Panc1 (cell line): Measurements from ENCODE around the gene GHRHR. TPM values are rescaled to one million over a fixed set of nuclear protein-coding genes. Genes with fewer than 3 reads are reported as not detected.

Experiments
- ATAC-seq: fragments of 200-7000 bp; cut with Tn5 transposase; 2 replicates; pipeline ENCODE4 v1.9.1; 2020; ENCODE audit warnings: mild to moderate bottlenecking, moderate library complexity
- BruUV-seq: library from RNA; stranded (reverse); fragments of 400-500 nt; replicated peaks from 2 replicates; lab custom pipeline; 2021; lab: Mats Ljungman, UMichigan
- CTCF ChIA-PET: fragments of 300-600 bp; sonication (Branson Sonifier 250); formaldehyde crosslinking; loops from one replicate; lab custom pipeline; 2022; ENCODE audit warnings: antibody characterized with exemption; lab: Charles Lee
- POLR2A ChIA-PET: fragments of 300-600 bp; sonication (Branson Sonifier 250); formaldehyde crosslinking; loops from one replicate; lab custom pipeline; 2022; ENCODE audit warnings: antibody characterized with exemption; lab: Charles Lee
- DNase-seq: peaks from one replicate; pipeline ENCODE4 v3.0.0-alpha.2; 2010; ENCODE audit warnings: low read depth, low spot score
- H3K27ac ChIP-seq: 2 replicates; pipeline ENCODE4 v1.5.1; 2011; ENCODE audit warnings: mild to moderate bottlenecking, low read length, inconsistent platforms
- H3K27me3 ChIP-seq: fragments of 200-500 bp; sonication (Bioruptor generic); 2 replicates; pipeline ENCODE4 v1.6.0; 2014; ENCODE audit warnings: low read length, inconsistent platforms; ENCODE audit not compliant: control insufficient read depth, insufficient read depth
- H3K36me3 ChIP-seq: fragments of 200-500 bp; sonication (Bioruptor generic); 2 replicates; pipeline ENCODE4 v1.5.1; 2014; ENCODE audit warnings: inconsistent platforms, mild to moderate bottlenecking, low read length, moderate library complexity; ENCODE audit not compliant: control insufficient read depth, insufficient read depth
- H3K4me1 ChIP-seq: 2 replicates; pipeline ENCODE4 v1.5.1; 2011; ENCODE audit warnings: inconsistent platforms, mild to moderate bottlenecking, low read length, moderate library complexity; ENCODE audit not compliant: control insufficient read depth, insufficient read depth
- H3K4me3 ChIP-seq, 2 experiments: 2 replicates each; pipeline ENCODE4 v1.5.1; 2011 to 2012; ENCODE audit warnings: low read depth in 2 of 2, low read length in 2 of 2, mild to moderate bottlenecking in 2 of 2, inconsistent platforms in 1 of 2, moderate library complexity in 1 of 2
- H3K9me3 ChIP-seq: fragments of 200-500 bp; sonication (Bioruptor generic); 2 replicates; pipeline ENCODE4 v1.5.1; 2014; ENCODE audit warnings: low read depth, mild to moderate bottlenecking, inconsistent platforms, low read length, moderate library complexity; ENCODE audit not compliant: control insufficient read depth, insufficient read depth
- POLR2AphosphoS5 ChIP-seq: IDR thresholded peaks from 2 replicates; pipeline ENCODE4 v1.6.1; 2012; ENCODE audit warnings: mild to moderate bottlenecking, low read depth, low read length, moderate library complexity
- SIN3A ChIP-seq: IDR thresholded peaks from 2 replicates; pipeline ENCODE4 v1.6.1; 2012; ENCODE audit warnings: low read depth, mild to moderate bottlenecking, low read length, moderate library complexity, borderline replicate concordance; ENCODE audit not compliant: insufficient read depth
- TCF7L2 ChIP-seq: IDR thresholded peaks from 2 replicates; pipeline ENCODE4 v1.6.1; 2011; ENCODE audit warnings: mild to moderate bottlenecking, low read depth, low read length, inconsistent platforms
- in situ Hi-C: cut with HindIII; loops from 2 replicates; pipeline ENCODE4 v1.10.0; 2016; ENCODE audit warnings: low sequenced_read_pairs, low pct_unique_long_range_greater_than_20kb
- intact Hi-C: fragments of 100-400 bp; cut with micrococcal nuclease; formaldehyde crosslinking; loops from one replicate; pipeline ENCODE4 v1.10.0; 2022; ENCODE audit not compliant: unreplicated experiment
- total RNA-seq: library from RNA; stranded (reverse); gene quantifications from one replicate; pipeline ENCODE4 v1.2.1, GENCODE V29; 2021; ENCODE audit not compliant: unreplicated experiment
- TF ChIP-seq, protein P1 (sequence below), 2 experiments: IDR thresholded peaks; 2 replicates each; pipeline ENCODE4 v1.6.1; 2011 to 2012; ENCODE audit warnings: low read depth in 2 of 2, control low read depth in 1 of 2, low read length in 1 of 2, mild to moderate bottlenecking in 1 of 2, moderate library complexity in 1 of 2; ENCODE audit not compliant: insufficient read depth in 1 of 2
- TF ChIP-seq, protein P2 (sequence below): fragments of 450-650 bp; IDR thresholded peaks from 2 replicates; pipeline ENCODE4 v1.5.1; 2017; ENCODE audit warnings: mild to moderate bottlenecking

Gene GHRHR
- total RNA-seq, 1 experiment from 2014 or later = not detected

DNA sequence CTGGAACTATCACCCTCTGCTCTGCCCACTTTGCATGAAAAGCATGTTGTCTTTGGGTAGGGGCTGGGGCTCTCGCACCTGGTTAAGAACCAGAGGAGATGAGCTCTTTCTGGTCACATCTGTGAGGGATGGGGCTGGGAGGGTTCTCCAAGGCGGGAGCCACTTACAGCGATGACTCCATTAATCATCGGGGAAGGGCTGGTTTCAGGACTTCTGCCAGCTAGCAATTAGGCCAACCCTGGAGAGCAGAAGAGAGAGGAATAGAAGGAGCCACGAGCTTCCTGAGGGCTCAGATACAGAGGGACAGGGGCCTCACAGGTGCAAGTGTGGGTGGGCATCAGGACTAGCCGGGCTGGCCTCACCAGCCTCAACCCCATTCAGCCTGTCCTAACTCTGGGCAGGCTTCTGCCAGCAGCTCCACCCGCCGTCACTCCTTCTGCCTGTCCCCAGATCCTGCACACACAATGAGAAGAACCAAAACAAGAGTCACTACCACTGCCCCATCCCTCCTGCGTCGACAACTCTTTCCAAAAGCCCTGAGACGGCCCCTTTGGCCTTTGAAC, 43.7 kb upstream of the GHRHR start:
- Histone ChIP-seq H3K27ac (no peak overlapping the region), H3K27me3 (no peaks in the 10 kb centered on the region), H3K9me3 (no peaks in the 10 kb centered on the region), H3K36me3 (no peaks in the 10 kb centered on the region), H3K4me3 (no peak overlapping the region), H3K4me1 (no peaks in the 10 kb centered on the region)
- TF ChIP-seq SIN3A (no peak), TCF7L2 (no peak), POLR2AphosphoS5 (no peak)
- TF ChIP-seq, protein P1, sequence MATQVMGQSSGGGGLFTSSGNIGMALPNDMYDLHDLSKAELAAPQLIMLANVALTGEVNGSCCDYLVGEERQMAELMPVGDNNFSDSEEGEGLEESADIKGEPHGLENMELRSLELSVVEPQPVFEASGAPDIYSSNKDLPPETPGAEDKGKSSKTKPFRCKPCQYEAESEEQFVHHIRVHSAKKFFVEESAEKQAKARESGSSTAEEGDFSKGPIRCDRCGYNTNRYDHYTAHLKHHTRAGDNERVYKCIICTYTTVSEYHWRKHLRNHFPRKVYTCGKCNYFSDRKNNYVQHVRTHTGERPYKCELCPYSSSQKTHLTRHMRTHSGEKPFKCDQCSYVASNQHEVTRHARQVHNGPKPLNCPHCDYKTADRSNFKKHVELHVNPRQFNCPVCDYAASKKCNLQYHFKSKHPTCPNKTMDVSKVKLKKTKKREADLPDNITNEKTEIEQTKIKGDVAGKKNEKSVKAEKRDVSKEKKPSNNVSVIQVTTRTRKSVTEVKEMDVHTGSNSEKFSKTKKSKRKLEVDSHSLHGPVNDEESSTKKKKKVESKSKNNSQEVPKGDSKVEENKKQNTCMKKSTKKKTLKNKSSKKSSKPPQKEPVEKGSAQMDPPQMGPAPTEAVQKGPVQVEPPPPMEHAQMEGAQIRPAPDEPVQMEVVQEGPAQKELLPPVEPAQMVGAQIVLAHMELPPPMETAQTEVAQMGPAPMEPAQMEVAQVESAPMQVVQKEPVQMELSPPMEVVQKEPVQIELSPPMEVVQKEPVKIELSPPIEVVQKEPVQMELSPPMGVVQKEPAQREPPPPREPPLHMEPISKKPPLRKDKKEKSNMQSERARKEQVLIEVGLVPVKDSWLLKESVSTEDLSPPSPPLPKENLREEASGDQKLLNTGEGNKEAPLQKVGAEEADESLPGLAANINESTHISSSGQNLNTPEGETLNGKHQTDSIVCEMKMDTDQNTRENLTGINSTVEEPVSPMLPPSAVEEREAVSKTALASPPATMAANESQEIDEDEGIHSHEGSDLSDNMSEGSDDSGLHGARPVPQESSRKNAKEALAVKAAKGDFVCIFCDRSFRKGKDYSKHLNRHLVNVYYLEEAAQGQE (IDR thresholded peaks at IDR 0.05; ENCODE audit: insufficient read depth in 1 of 2, low read depth in 2 of 2, low read length in 1 of 2) = no peak
- TF ChIP-seq, protein P2, sequence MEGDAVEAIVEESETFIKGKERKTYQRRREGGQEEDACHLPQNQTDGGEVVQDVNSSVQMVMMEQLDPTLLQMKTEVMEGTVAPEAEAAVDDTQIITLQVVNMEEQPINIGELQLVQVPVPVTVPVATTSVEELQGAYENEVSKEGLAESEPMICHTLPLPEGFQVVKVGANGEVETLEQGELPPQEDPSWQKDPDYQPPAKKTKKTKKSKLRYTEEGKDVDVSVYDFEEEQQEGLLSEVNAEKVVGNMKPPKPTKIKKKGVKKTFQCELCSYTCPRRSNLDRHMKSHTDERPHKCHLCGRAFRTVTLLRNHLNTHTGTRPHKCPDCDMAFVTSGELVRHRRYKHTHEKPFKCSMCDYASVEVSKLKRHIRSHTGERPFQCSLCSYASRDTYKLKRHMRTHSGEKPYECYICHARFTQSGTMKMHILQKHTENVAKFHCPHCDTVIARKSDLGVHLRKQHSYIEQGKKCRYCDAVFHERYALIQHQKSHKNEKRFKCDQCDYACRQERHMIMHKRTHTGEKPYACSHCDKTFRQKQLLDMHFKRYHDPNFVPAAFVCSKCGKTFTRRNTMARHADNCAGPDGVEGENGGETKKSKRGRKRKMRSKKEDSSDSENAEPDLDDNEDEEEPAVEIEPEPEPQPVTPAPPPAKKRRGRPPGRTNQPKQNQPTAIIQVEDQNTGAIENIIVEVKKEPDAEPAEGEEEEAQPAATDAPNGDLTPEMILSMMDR = no peak
- in situ Hi-C loops = no loop called here
- CTCF ChIA-PET = no interaction called here
- DNase-seq (no peak), ATAC-seq (no peak)
- intact Hi-C loops = no loop called here
- POLR2A ChIA-PET = no interaction called here
- BruUV-seq = no TSS peak

DNA sequence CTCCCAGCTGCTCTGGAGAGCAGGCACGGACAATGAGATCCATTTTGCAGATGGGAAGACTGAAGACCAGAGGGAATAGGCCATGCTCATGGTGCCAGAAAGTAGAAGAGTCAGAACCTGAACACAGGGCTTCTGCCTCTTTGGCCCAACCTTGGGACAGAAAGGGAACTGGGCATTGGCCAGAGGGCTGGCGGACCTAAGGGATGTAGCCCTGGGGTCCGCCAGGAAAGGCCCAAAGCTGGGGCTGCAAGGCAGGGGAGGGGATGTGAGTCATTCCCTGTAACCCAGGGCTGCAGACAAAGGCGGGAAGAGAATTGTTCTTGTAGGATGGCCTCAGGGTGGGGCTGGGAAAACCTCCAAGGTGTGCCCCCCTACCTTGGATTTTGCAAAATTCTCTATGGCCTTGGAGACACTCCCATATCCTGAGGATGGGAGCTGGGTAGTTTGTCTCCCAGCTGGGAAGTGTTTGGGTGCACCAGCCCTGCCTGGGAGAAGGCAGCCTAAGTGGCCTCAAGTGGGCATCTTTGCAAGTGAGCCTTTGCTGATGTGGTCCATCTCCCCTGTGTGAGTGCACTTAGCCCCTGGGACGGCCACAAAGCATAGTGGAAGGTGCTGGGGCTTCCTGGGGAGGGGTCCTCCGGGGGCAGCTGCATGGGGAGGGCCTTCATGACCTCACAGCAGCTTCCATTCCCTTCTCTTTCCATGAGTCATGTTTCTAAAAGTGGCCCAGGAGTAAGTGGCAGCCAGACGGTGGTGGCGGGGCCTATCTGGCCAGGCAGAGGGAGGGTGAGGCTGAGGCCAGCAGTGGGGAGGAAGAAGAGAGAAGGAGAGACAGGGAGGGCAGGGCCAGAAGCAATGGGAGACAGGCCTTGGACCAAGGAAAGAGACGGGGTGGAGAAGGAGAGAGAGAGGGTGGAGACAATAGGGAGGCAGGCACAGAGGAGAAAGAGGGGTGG, 42.9 kb upstream of the GHRHR start:
- Histone ChIP-seq H3K27me3 (no peaks in the 10 kb centered on the region), H3K4me1 (no peaks in the 10 kb centered on the region), H3K9me3 (no peaks in the 10 kb centered on the region), H3K36me3 (no peaks in the 10 kb centered on the region), H3K27ac (no peak overlapping the region), H3K4me3 (no peak overlapping the region)
- POLR2A ChIA-PET = no interaction called here
- intact Hi-C loops (no loop called here), in situ Hi-C loops (no loop called here)
- TF ChIP-seq, protein P1 (IDR thresholded peaks at IDR 0.05; ENCODE audit: insufficient read depth in 1 of 2, low read depth in 2 of 2, low read length in 1 of 2) = no peak
- TF ChIP-seq POLR2AphosphoS5 (no peak), SIN3A (no peak), TCF7L2 (no peak)
- TF ChIP-seq, protein P2 = no peak
- CTCF ChIA-PET = no interaction called here
- ATAC-seq (0 out of 2 replicates have a peak, but pooled peaks have one; percentile 31), DNase-seq (no peak)
- BruUV-seq = no TSS peak
